Esophagus muscularis mucosa (tissue), 4 donors: Measurements from ENCODE around the gene CRYBG1.

Experiments
- CTCF ChIP-seq, 3 experiments: fragments of 200-600 bp in 2 of 3; fragments of 450-650 bp in 1 of 3; sonication (generic) in 2 of 3; IDR thresholded peaks; one replicate each; pipeline ENCODE4 v1.5.1; 2017 to 2019; ENCODE audit warnings: antibody characterized with exemption in 3 of 3, mild to moderate bottlenecking in 2 of 3, moderate library complexity in 1 of 3
- EP300 ChIP-seq: sonication (generic); formaldehyde crosslinking; IDR thresholded peaks from one replicate; pipeline ENCODE4 v1.6.1; 2017; ENCODE audit warnings: antibody characterized with exemption
- POLR2A ChIP-seq: fragments of 450-650 bp; IDR thresholded peaks from one replicate; pipeline ENCODE4 v1.6.1; 2017; ENCODE audit warnings: antibody characterized with exemption, moderate library complexity, mild to moderate bottlenecking, low read depth
- POLR2AphosphoS5 ChIP-seq, 2 donors: sonication (generic); formaldehyde crosslinking; IDR thresholded peaks; one replicate each; pipeline ENCODE4 v1.6.1; 2017; ENCODE audit warnings: antibody characterized with exemption in 2 of 2

DNA sequence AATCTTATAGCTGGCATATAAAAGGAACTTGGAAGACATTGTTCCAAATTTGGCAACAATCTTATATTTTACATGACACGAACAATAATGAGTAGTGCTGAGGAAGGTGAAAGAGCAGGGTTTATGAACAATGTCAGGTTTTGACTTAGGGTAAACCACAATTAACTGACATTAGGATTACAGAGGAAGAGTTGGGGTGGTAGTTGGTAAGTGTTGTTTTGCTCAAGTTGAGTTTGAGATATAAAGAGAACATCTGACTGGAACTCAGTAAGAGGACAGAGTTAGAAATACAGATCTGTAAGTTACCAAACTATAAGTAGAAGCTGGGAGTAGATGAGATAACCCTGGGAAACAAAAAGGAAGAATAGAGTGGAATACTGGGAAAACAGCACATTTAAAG, 253.6 kb downstream of the CRYBG1 start:
- no peak for TF ChIP-seq CTCF (IDR thresholded peaks at IDR 0.05)
- no peak for TF ChIP-seq EP300
- TF ChIP-seq POLR2AphosphoS5 (IDR thresholded peaks at IDR 0.05) = no peak
- TF ChIP-seq POLR2A = no peak
